ENCODE data around the gene HBEGF.

GRCh38 chr5:140297283-140297682 lies 49.1 kb downstream of the HBEGF start:
- TF ChIP-seq, protein P1, sequence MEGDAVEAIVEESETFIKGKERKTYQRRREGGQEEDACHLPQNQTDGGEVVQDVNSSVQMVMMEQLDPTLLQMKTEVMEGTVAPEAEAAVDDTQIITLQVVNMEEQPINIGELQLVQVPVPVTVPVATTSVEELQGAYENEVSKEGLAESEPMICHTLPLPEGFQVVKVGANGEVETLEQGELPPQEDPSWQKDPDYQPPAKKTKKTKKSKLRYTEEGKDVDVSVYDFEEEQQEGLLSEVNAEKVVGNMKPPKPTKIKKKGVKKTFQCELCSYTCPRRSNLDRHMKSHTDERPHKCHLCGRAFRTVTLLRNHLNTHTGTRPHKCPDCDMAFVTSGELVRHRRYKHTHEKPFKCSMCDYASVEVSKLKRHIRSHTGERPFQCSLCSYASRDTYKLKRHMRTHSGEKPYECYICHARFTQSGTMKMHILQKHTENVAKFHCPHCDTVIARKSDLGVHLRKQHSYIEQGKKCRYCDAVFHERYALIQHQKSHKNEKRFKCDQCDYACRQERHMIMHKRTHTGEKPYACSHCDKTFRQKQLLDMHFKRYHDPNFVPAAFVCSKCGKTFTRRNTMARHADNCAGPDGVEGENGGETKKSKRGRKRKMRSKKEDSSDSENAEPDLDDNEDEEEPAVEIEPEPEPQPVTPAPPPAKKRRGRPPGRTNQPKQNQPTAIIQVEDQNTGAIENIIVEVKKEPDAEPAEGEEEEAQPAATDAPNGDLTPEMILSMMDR (conservative IDR thresholded peaks at IDR 0.05): no peak
- no peak for TF ChIP-seq ZFX (IDR thresholded peaks at IDR 0.05)

Data from C4-2B (cell line).